Measurements from ENCODE around the gene SRSF9.
A peak's percentile ranks its signal among the peaks of the same experiment; 100 is the strongest.
"Not testable (repeated sequence)": the region's sequence is repeated elsewhere in the genome, so short reads cannot be mapped to it uniquely, and the experiment has no call there.

SRSF9 gene

GRCh38 chr12:120447992-120448391 is 21.6 kb downstream of the SRSF9 start:
- no peak for DNase-seq (ENCODE audit: low read depth)

GRCh38 chr12:120446844-120447178 is 22.7 kb downstream of the SRSF9 start:
- not testable (repeated sequence) for DNase-seq (ENCODE audit: low read depth)

- no peak for DNase-seq (ENCODE audit: low read depth)
Observed at GRCh38 chr12:120445911-120446843, 23.4 kb downstream of the SRSF9 start, which contains the start of the genes GATC and TRIAP1. GATC (plus strand) TSS chr12:120446444; CDS start chr12:120446481, 37 bp downstream. TRIAP1 (minus strand) TSS chr12:120446384; CDS start chr12:120446372, 12 bp downstream.

GRCh38 chr12:120444676-120445075 is 24.9 kb downstream of the SRSF9 start:
- DNase-seq (ENCODE audit: low read depth): no peak

- DNase-seq (ENCODE audit: low read depth): no peak
Observed at GRCh38 chr12:120439646-120440247, 29.8 kb downstream of the SRSF9 start.

- no peak for DNase-seq (ENCODE audit: low read depth)
Observed at GRCh38 chr12:120438495-120439198, 30.9 kb downstream of the SRSF9 start.

- peak; percentile 88 for DNase-seq (ENCODE audit: low read depth)
Observed at GRCh38 chr12:120437735-120438494, 31.6 kb downstream of the SRSF9 start, which contains the start of gene COX6A1. COX6A1 (plus strand) TSS chr12:120438113; CDS start chr12:120438127, 14 bp downstream.

- DNase-seq (ENCODE audit: low read depth): no peak
Observed at GRCh38 chr12:120432772-120433525, 36.6 kb downstream of the SRSF9 start.

- no peak for DNase-seq (ENCODE audit: low read depth)
Observed at GRCh38 chr12:120429368-120429767, 40.2 kb downstream of the SRSF9 start.

GRCh38 chr12:120428597-120429229 is 40.8 kb downstream of the SRSF9 start:
- DNase-seq (ENCODE audit: low read depth): no peak

GRCh38 chr12:120425797-120426196 is 43.8 kb downstream of the SRSF9 start:
- no peak for DNase-seq (ENCODE audit: low read depth)

GRCh38 chr12:120422892-120423456 is 46.6 kb downstream of the SRSF9 start:
- DNase-seq (ENCODE audit: low read depth): no peak

GRCh38 chr12:120421701-120422100 is 47.8 kb downstream of the SRSF9 start:
- no peak for DNase-seq (ENCODE audit: low read depth)

- DNase-seq (ENCODE audit: low read depth): no peak
Observed at GRCh38 chr12:120417917-120418580, 51.5 kb downstream of the SRSF9 start.

- DNase-seq (ENCODE audit: low read depth): no peak
Observed at GRCh38 chr12:120416490-120417216, 52.9 kb downstream of the SRSF9 start.

- no peak for DNase-seq (ENCODE audit: low read depth)
Observed at GRCh38 chr12:120413901-120414695, 55.5 kb downstream of the SRSF9 start.

GRCh38 chr12:120412421-120412820 is 57.1 kb downstream of the SRSF9 start:
- DNase-seq (ENCODE audit: low read depth): no peak
